GM18861 (cell line): Measurements from ENCODE around the gene LMF1.
"Not testable (repeated sequence)": the region's sequence is repeated elsewhere in the genome, so short reads cannot be mapped to it uniquely, and the experiment has no call there.

Source experiments
- ATAC-seq: cut with Tn5 transposase; IDR thresholded peaks from one replicate; pipeline ENCODE4 v1.9.1; 2021; ENCODE audit not compliant: unreplicated experiment

Gene LMF1

GRCh38 chr16:835373-835772, 135.4 kb downstream of the LMF1 start:
- ATAC-seq: no peak

GRCh38 chr16:833411-833810, 137.4 kb downstream of the LMF1 start:
- ATAC-seq: no peak

- no peak for ATAC-seq
Observed at GRCh38 chr16:832652-833336, 138.0 kb downstream of the LMF1 start.

- ATAC-seq: no peak
Observed at GRCh38 chr16:831571-832413, 139.0 kb downstream of the LMF1 start.

- no peak for ATAC-seq
Observed at GRCh38 chr16:830871-831570, 139.8 kb downstream of the LMF1 start.

- ATAC-seq: no peak
Observed at GRCh38 chr16:830107-830870, 140.5 kb downstream of the LMF1 start.

GRCh38 chr16:828891-829290, 141.9 kb downstream of the LMF1 start:
- ATAC-seq: no peak

- no peak for ATAC-seq
Observed at GRCh38 chr16:827513-827912, 143.3 kb downstream of the LMF1 start.

GRCh38 chr16:825341-826061, 145.3 kb downstream of the LMF1 start:
- no peak for ATAC-seq

GRCh38 chr16:824601-825000, 146.2 kb downstream of the LMF1 start:
- ATAC-seq: no peak

- ATAC-seq: no peak
Observed at GRCh38 chr16:824194-824593, 146.6 kb downstream of the LMF1 start.

GRCh38 chr16:822909-823297, 147.9 kb downstream of the LMF1 start:
- no peak for ATAC-seq

GRCh38 chr16:822174-822908, 148.4 kb downstream of the LMF1 start:
- no peak for ATAC-seq

- no peak for ATAC-seq
Observed at GRCh38 chr16:821751-822150, 149.0 kb downstream of the LMF1 start.

GRCh38 chr16:820748-821147, 150.0 kb downstream of the LMF1 start:
- ATAC-seq: no peak

GRCh38 chr16:820044-820408, 150.8 kb downstream of the LMF1 start:
- not testable (repeated sequence) for ATAC-seq

- no peak for ATAC-seq
Observed at GRCh38 chr16:819336-820043, 151.3 kb downstream of the LMF1 start.

- ATAC-seq: no peak
Observed at GRCh38 chr16:818592-818991, 152.2 kb downstream of the LMF1 start.

- ATAC-seq: no peak
Observed at GRCh38 chr16:818132-818531, 152.7 kb downstream of the LMF1 start.
